GM23338 (cell line): ENCODE results near the gene DPF3. TPM values are rescaled to one million over a fixed set of nuclear protein-coding genes. Genes with fewer than 3 reads are reported as not detected.

Experiments
- ATAC-seq: fragments of 200-7000 bp; cut with Tn5 transposase; 3 replicates; pipeline ENCODE4 v1.9.1; 2020
- DNase-seq: peaks from one replicate; pipeline ENCODE4 v3.0.0-alpha.2; 2015; ENCODE audit warnings: low spot score
- H2AFZ ChIP-seq: fragments of 200-600 bp; sonication (generic); 2 replicates; pipeline ENCODE4 v1.8.0; 2016; ENCODE audit warnings: antibody characterized with exemption, mild to moderate bottlenecking, moderate library complexity
- H3F3A ChIP-seq: fragments of 200-600 bp; sonication (generic); replicated peaks from 2 replicates; pipeline ENCODE4 v1.8.0; 2017; ENCODE audit warnings: antibody characterized with exemption, mixed run types, low read depth
- H3K27ac ChIP-seq: fragments of 200-600 bp; sonication (generic); 2 replicates; pipeline ENCODE4 v1.6.1; 2016; ENCODE audit warnings: low read depth
- H3K27me3 ChIP-seq: fragments of 200-600 bp; sonication (generic); 2 replicates; pipeline ENCODE4 v1.8.0; 2016; ENCODE audit warnings: mild to moderate bottlenecking, mixed run types, moderate library complexity; ENCODE audit not compliant: insufficient read depth
- H3K36me3 ChIP-seq: fragments of 200-600 bp; sonication (generic); 2 replicates; pipeline ENCODE4 v1.8.0; 2016; ENCODE audit warnings: mild to moderate bottlenecking; ENCODE audit not compliant: insufficient read depth
- H3K4me1 ChIP-seq: fragments of 200-600 bp; sonication (generic); 2 replicates; pipeline ENCODE4 v1.8.0; 2016; ENCODE audit warnings: mild to moderate bottlenecking, moderate library complexity; ENCODE audit not compliant: insufficient read depth
- H3K4me2 ChIP-seq: fragments of 200-600 bp; sonication (generic); 2 replicates; pipeline ENCODE4 v1.7.1; 2017; ENCODE audit warnings: mixed run types
- H3K4me3 ChIP-seq: fragments of 200-600 bp; sonication (generic); 2 replicates; pipeline ENCODE4 v1.6.1; 2016; ENCODE audit warnings: mixed run types
- H3K79me2 ChIP-seq: fragments of 200-600 bp; sonication (generic); replicated peaks from 2 replicates; pipeline ENCODE4 v1.8.0; 2017; ENCODE audit warnings: mild to moderate bottlenecking; ENCODE audit not compliant: insufficient read depth
- H3K9me2 ChIP-seq: fragments of 200-600 bp; sonication (generic); 2 replicates; pipeline ENCODE4 v1.8.0; 2017; ENCODE audit not compliant: insufficient read depth
- H4K20me1 ChIP-seq: fragments of 200-600 bp; sonication (generic); replicated peaks from 2 replicates; pipeline ENCODE4 v1.8.0; 2017; ENCODE audit warnings: mild to moderate bottlenecking; ENCODE audit not compliant: insufficient read depth
- H3K27ac Mint-ChIP-seq: 2 replicates; pipeline ENCODE4 v1.8.0; 2020; ENCODE audit warnings: inconsistent platforms, mild to moderate bottlenecking, moderate library complexity, mixed read lengths
- H3K27me3 Mint-ChIP-seq: 3 replicates; pipeline ENCODE4 v1.8.0; 2022; ENCODE audit warnings: low read depth, mild to moderate bottlenecking, moderate library complexity, mixed read lengths, inconsistent platforms; ENCODE audit not compliant: insufficient read depth, poor library complexity
- H3K36me3 Mint-ChIP-seq: 3 replicates; pipeline ENCODE4 v1.8.0; 2021; ENCODE audit warnings: low read depth, mild to moderate bottlenecking, inconsistent platforms, moderate library complexity, mixed read lengths
- H3K4me1 Mint-ChIP-seq: 3 replicates; pipeline ENCODE4 v1.8.0; 2020; ENCODE audit warnings: mild to moderate bottlenecking, inconsistent platforms, mixed read lengths
- H3K4me3 Mint-ChIP-seq: 3 replicates; pipeline ENCODE4 v1.8.0; 2021; ENCODE audit warnings: moderate library complexity, mild to moderate bottlenecking, inconsistent platforms, mixed read lengths
- H3K9me3 Mint-ChIP-seq: 3 replicates; pipeline ENCODE4 v1.8.0; 2020; ENCODE audit warnings: moderate library complexity, mild to moderate bottlenecking, inconsistent platforms, mixed read lengths
- CREB1 ChIP-seq: fragments of 250-450 bp; sonication (Bioruptor Pico); IDR thresholded peaks from 2 replicates; pipeline ENCODE4 v1.5.0; 2020; ENCODE audit warnings: low read depth, mild to moderate bottlenecking, moderate library complexity
- CTCF ChIP-seq, 2 experiments: fragments of 200-600 bp in 1 of 2; sonication (generic) in 1 of 2; conservative IDR thresholded peaks; 2 replicates each; pipeline versions ENCODE4 v1.5.1 to v1.6.1; 2016 to 2017; ENCODE audit warnings: antibody characterized with exemption in 2 of 2, low read depth in 2 of 2, mild to moderate bottlenecking in 2 of 2, moderate library complexity in 1 of 2
- ETS1 ChIP-seq: IDR thresholded peaks from 2 replicates; pipeline ENCODE4 v1.6.1; 2016; ENCODE audit warnings: antibody characterized with exemption
- EZH2 ChIP-seq: fragments of 200-600 bp; sonication (generic); IDR thresholded peaks from one replicate; pipeline ENCODE4 v1.8.0; 2017; ENCODE audit warnings: antibody characterized with exemption, mild to moderate bottlenecking, low read depth; ENCODE audit not compliant: unreplicated experiment
- JUNB ChIP-seq: IDR thresholded peaks from one replicate; pipeline ENCODE4 v1.6.1; 2016; ENCODE audit warnings: antibody characterized with exemption; ENCODE audit not compliant: unreplicated experiment
- NANOG ChIP-seq: IDR thresholded peaks from 2 replicates; pipeline ENCODE4 v1.6.1; 2016; ENCODE audit warnings: antibody characterized with exemption, borderline replicate concordance
- POLR2AphosphoS5 ChIP-seq: IDR thresholded peaks from 2 replicates; pipeline ENCODE4 v1.6.1; 2016; ENCODE audit warnings: antibody characterized with exemption, low read depth
- REST ChIP-seq: IDR thresholded peaks from one replicate; pipeline ENCODE4 v1.6.1; 2018; ENCODE audit warnings: antibody characterized with exemption; ENCODE audit not compliant: unreplicated experiment
- STAT1 ChIP-seq: IDR thresholded peaks from one replicate; pipeline ENCODE4 v1.6.1; 2016; ENCODE audit warnings: antibody characterized with exemption; ENCODE audit not compliant: unreplicated experiment
- ZNF114 ChIP-seq: fragments of 250-450 bp; sonication (Bioruptor Pico); IDR thresholded peaks from 2 replicates; pipeline ENCODE4 v1.5.0; 2020; ENCODE audit warnings: mild to moderate bottlenecking, moderate library complexity
- ZNF331 ChIP-seq: fragments of 250-450 bp; sonication (Bioruptor Pico); IDR thresholded peaks from 2 replicates; pipeline ENCODE4 v1.5.0; 2020; ENCODE audit warnings: low read depth, mild to moderate bottlenecking, moderate library complexity
- polyA plus RNA-seq: library from polyadenylated mRNA; unstranded; fragments of >200 nt; fragmentation: Nextera tagmentation; extraction: Ambion mirVana; gene quantifications from 2 replicates; pipeline ENCODE4 v1.2.1, GENCODE V29; 2016
- total RNA-seq: library from RNA; depleted of rRNA; stranded (reverse); fragments of >200 nt; shearing (Covaris generic); gene quantifications from 2 replicates; pipeline ENCODE4 v1.2.3, GENCODE V29; 2014

The DPF3 gene
- total and polyA plus RNA-seq, 2 experiments from 2014 or later, result 0.18 to 1.0 TPM

GRCh38 chr14:72629534-72629933 lies 264.4 kb downstream of the DPF3 start (continued):
- TF ChIP-seq REST (no peak), CREB1 (CRISPR knock-in tag) (no peak), ETS1 (no peak), POLR2AphosphoS5 (no peak), NANOG (no peak), ZNF331 (no peak), ZNF114 (CRISPR knock-in tag) (no peak), STAT1 (no peak), JUNB (no peak)

- no peak overlapping the region for H3K27ac Mint-ChIP-seq
- Histone ChIP-seq H3K4me1 (peaks cover 9% of the 10 kb centered on the region; the same call in 1 of the 2 replicates), H3K27ac (no peak overlapping the region), H3K27me3 (no peaks in the 10 kb centered on the region), H3K36me3 (no peaks in the 10 kb centered on the region), H4K20me1 (no peaks in the 10 kb centered on the region), H2AFZ (no peak overlapping the region), H3F3A (no peaks in the 10 kb centered on the region), H3K79me2 (no peaks in the 10 kb centered on the region), H3K4me2 (no peak overlapping the region), H3K9me2 (peaks cover 10% of the 10 kb centered on the region; the same call in 1 of the 2 replicates), H3K4me3 (no peak overlapping the region)
- H3K27me3 Mint-ChIP-seq, result peaks cover 7% of the 10 kb centered on the region
- ATAC-seq (no peak), DNase-seq (no peak)
- H3K4me3 Mint-ChIP-seq, result no peak overlapping the region
- H3K9me3 Mint-ChIP-seq, result peaks cover 35% of the 10 kb centered on the region
- H3K36me3 Mint-ChIP-seq, result peaks cover 17% of the 10 kb centered on the region
- H3K4me1 Mint-ChIP-seq, result peaks cover 13% of the 10 kb centered on the region
- TF ChIP-seq REST, result no peak
- no peak for TF ChIP-seq ZNF331
- TF ChIP-seq EZH2, result no peak
- no peak for TF ChIP-seq CTCF (conservative IDR thresholded peaks at IDR 0.05; ENCODE audit: low read depth in 2 of 2)
- no peak for TF ChIP-seq JUNB
- TF ChIP-seq NANOG, result no peak
- no peak for TF ChIP-seq STAT1
Observed at GRCh38 chr14:72625689-72626088, 268.2 kb downstream of the DPF3 start.
